PFSK-1 (cell line): Measurements from ENCODE around the gene FCRL1.

Experiments used
- FOXP2 ChIP-seq: optimal IDR thresholded peaks from 2 replicates; pipeline ENCODE3; 2011; ENCODE audit warnings: borderline replicate concordance, control low read depth, inconsistent platforms; ENCODE audit not compliant: insufficient read depth; ENCODE audit errors: extremely low read length, extremely low read depth
- POLR2AphosphoS5 ChIP-seq: IDR thresholded peaks from 2 replicates; pipeline ENCODE4 v1.6.1; 2012; ENCODE audit warnings: low read depth, mild to moderate bottlenecking, control low read depth, low read length, moderate library complexity
- SIN3A ChIP-seq: IDR thresholded peaks from 2 replicates; pipeline ENCODE4 v1.6.1; 2012; ENCODE audit warnings: mild to moderate bottlenecking, low read length, moderate library complexity, borderline replicate concordance; ENCODE audit not compliant: insufficient read depth
- TAF1 ChIP-seq: IDR thresholded peaks from 2 replicates; pipeline ENCODE4 v1.6.1; 2012; ENCODE audit warnings: low read length, control low read depth, borderline replicate concordance; ENCODE audit not compliant: insufficient read depth
- TF ChIP-seq, protein P1 (sequence below), 2 experiments: IDR thresholded peaks; 2 replicates each; pipeline versions ENCODE4 v1.6.1 to v1.8.0; 2011 to 2012; ENCODE audit warnings: low read depth in 2 of 2, low read length in 2 of 2, control low read depth in 1 of 2, inconsistent platforms in 1 of 2, mild to moderate bottlenecking in 1 of 2, moderate library complexity in 1 of 2; ENCODE audit not compliant: insufficient read depth in 1 of 2

DNA sequence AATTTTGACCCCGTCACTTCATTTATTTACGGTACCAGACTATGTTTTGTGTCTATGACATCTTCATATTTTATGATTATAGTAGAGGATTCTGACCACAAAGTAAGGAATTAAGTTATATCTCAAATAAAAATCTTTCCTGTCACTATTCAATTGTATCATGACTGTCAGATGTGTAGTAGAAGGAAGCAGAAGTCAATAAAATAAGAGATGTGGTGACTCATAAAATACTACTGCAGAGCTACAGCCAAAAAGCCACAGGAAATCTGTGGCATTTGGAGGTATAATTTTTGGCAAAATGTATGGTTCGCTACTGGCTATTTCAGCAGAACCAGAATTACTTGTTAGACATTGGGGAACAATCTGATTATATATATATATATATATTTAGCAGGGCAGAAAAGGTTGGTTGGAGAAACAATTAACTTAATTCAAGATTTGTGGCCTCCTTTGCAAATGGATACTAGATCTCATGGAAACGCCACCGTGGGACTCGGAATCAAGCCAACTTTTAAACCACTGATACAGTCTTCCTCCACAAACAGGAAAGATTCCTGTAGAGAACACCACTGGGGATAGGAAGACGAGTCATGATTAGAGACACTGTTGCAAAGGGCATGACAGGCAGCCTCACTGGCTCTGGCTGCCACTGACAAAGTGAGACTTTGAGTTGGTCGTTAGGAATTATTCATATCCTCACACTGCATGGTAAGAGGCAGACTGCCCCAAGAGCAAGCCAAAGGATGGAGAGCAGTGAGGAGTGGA, 48.1 kb downstream of the FCRL1 start:
- no peak for TF ChIP-seq POLR2AphosphoS5
- TF ChIP-seq TAF1: no peak
- TF ChIP-seq SIN3A: no peak
- TF ChIP-seq, protein P1, sequence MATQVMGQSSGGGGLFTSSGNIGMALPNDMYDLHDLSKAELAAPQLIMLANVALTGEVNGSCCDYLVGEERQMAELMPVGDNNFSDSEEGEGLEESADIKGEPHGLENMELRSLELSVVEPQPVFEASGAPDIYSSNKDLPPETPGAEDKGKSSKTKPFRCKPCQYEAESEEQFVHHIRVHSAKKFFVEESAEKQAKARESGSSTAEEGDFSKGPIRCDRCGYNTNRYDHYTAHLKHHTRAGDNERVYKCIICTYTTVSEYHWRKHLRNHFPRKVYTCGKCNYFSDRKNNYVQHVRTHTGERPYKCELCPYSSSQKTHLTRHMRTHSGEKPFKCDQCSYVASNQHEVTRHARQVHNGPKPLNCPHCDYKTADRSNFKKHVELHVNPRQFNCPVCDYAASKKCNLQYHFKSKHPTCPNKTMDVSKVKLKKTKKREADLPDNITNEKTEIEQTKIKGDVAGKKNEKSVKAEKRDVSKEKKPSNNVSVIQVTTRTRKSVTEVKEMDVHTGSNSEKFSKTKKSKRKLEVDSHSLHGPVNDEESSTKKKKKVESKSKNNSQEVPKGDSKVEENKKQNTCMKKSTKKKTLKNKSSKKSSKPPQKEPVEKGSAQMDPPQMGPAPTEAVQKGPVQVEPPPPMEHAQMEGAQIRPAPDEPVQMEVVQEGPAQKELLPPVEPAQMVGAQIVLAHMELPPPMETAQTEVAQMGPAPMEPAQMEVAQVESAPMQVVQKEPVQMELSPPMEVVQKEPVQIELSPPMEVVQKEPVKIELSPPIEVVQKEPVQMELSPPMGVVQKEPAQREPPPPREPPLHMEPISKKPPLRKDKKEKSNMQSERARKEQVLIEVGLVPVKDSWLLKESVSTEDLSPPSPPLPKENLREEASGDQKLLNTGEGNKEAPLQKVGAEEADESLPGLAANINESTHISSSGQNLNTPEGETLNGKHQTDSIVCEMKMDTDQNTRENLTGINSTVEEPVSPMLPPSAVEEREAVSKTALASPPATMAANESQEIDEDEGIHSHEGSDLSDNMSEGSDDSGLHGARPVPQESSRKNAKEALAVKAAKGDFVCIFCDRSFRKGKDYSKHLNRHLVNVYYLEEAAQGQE (IDR thresholded peaks at IDR 0.05; ENCODE audit: insufficient read depth in 1 of 2, low read depth in 2 of 2, low read length in 2 of 2): no peak
- TF ChIP-seq FOXP2: no peak
